RWPE2 (cell line): Measurements from ENCODE around the gene ADRA2A.

Experiments used
- ATAC-seq: fragments of 200-7000 bp; cut with Tn5 transposase; 3 replicates; pipeline ENCODE4 v1.9.1; 2021; ENCODE audit warnings: low read depth
- DNase-seq: peaks from one replicate; pipeline ENCODE4 v3.0.0-alpha.2; 2020; ENCODE audit warnings: low spot score
- H3K27ac ChIP-seq: fragments of 450-650 bp; 2 replicates; pipeline ENCODE4 v1.5.1; 2017; ENCODE audit warnings: mild to moderate bottlenecking; ENCODE audit not compliant: poor library complexity, severe bottlenecking
- H3K27me3 ChIP-seq: fragments of 250-450 bp; sonication (Bioruptor Pico); 2 replicates; pipeline ENCODE4 v1.5.1; 2021; ENCODE audit warnings: mild to moderate bottlenecking, moderate library complexity; ENCODE audit not compliant: insufficient read depth, poor library complexity, severe bottlenecking
- H3K36me3 ChIP-seq: fragments of 250-450 bp; sonication (Bioruptor Pico); 2 replicates; pipeline ENCODE4 v1.5.1; 2020; ENCODE audit warnings: low read depth, mild to moderate bottlenecking, moderate library complexity
- H3K4me1 ChIP-seq: fragments of 250-450 bp; sonication (Bioruptor Pico); 2 replicates; pipeline ENCODE4 v1.5.1; 2021; ENCODE audit warnings: mild to moderate bottlenecking, moderate library complexity; ENCODE audit not compliant: insufficient read depth, poor library complexity, severe bottlenecking
- H3K4me3 ChIP-seq: fragments of 250-450 bp; sonication (Bioruptor Pico); 2 replicates; pipeline ENCODE4 v1.5.1; 2021; ENCODE audit warnings: mild to moderate bottlenecking, moderate library complexity; ENCODE audit not compliant: severe bottlenecking
- H3K9me3 ChIP-seq: fragments of 250-450 bp; sonication (Bioruptor Pico); 2 replicates; pipeline ENCODE4 v1.5.1; 2021; ENCODE audit warnings: mild to moderate bottlenecking, moderate library complexity; ENCODE audit not compliant: severe bottlenecking
- CTCF ChIP-seq: fragments of 450-650 bp; IDR thresholded peaks from one replicate; pipeline ENCODE4 v1.5.1; 2017; ENCODE audit warnings: mild to moderate bottlenecking, moderate library complexity; ENCODE audit not compliant: poor library complexity, severe bottlenecking

Gene ADRA2A

GRCh38 chr10:111102359-111102837 is 25.6 kb downstream of the ADRA2A start:
- Histone ChIP-seq H3K9me3 (no peaks in the 10 kb centered on the region), H3K4me1 (no peaks in the 10 kb centered on the region), H3K27ac (no peak overlapping the region), H3K27me3 (no peaks in the 10 kb centered on the region), H3K36me3 (no peaks in the 10 kb centered on the region), H3K4me3 (no peak overlapping the region)
- DNase-seq: no peak
- TF ChIP-seq CTCF: no peak
- no peak for ATAC-seq

- TF ChIP-seq CTCF: no peak
- H3K27me3 ChIP-seq: no peaks in the 10 kb centered on the region
- no peak for DNase-seq
- H3K27ac ChIP-seq: no peak overlapping the region
- no peaks in the 10 kb centered on the region for H3K9me3 ChIP-seq
- ATAC-seq: no peak
- H3K4me1 ChIP-seq: no peaks in the 10 kb centered on the region
- H3K36me3 ChIP-seq: no peaks in the 10 kb centered on the region
- H3K4me3 ChIP-seq: no peak overlapping the region
Measured at GRCh38 chr10:111103196-111103840, 26.5 kb downstream of the ADRA2A start.

- Histone ChIP-seq H3K27ac (no peak overlapping the region), H3K27me3 (no peaks in the 10 kb centered on the region), H3K4me1 (no peaks in the 10 kb centered on the region), H3K9me3 (no peaks in the 10 kb centered on the region), H3K36me3 (no peaks in the 10 kb centered on the region), H3K4me3 (no peak overlapping the region)
- TF ChIP-seq CTCF: no peak
- DNase-seq (no peak), ATAC-seq (no peak)
Measured at GRCh38 chr10:111104811-111105210, 28.0 kb downstream of the ADRA2A start.

- no peaks in the 10 kb centered on the region for H3K4me1 ChIP-seq
- no peak overlapping the region for H3K4me3 ChIP-seq
- DNase-seq (no peak), ATAC-seq (no peak)
- H3K9me3 ChIP-seq: no peaks in the 10 kb centered on the region
- no peak for TF ChIP-seq CTCF
- no peaks in the 10 kb centered on the region for H3K36me3 ChIP-seq
- no peaks in the 10 kb centered on the region for H3K27me3 ChIP-seq
- no peak overlapping the region for H3K27ac ChIP-seq
Measured at GRCh38 chr10:111106081-111106480, 29.3 kb downstream of the ADRA2A start.

GRCh38 chr10:111107023-111107422 is 30.2 kb downstream of the ADRA2A start:
- Histone ChIP-seq H3K4me1 (no peaks in the 10 kb centered on the region), H3K9me3 (no peaks in the 10 kb centered on the region), H3K27ac (no peak overlapping the region), H3K4me3 (no peak overlapping the region), H3K27me3 (no peaks in the 10 kb centered on the region), H3K36me3 (no peaks in the 10 kb centered on the region)
- ATAC-seq (no peak), DNase-seq (no peak)
- no peak for TF ChIP-seq CTCF
